Mammary microvascular endothelial cell (primary cell): Measurements from ENCODE around the gene ZNF324B. TPM values are rescaled to one million over a fixed set of nuclear protein-coding genes. Genes with fewer than 3 reads are reported as not detected.

Experiments
- total RNA-seq: library from RNA; depleted of rRNA; stranded (reverse); fragments of >200 nt; gene quantifications from 2 replicates; pipeline ENCODE4 v1.2.3, GENCODE V29; 2015

ZNF324B gene
- 5.0 and 5.3 TPM in 2 replicates for total RNA-seq

GRCh38 chr19:58451358-58452101 lies at the start of gene ZNF324B:
ZNF324B (plus strand) TSS chr19:58451622; CDS start chr19:58453702, 2,080 bp downstream.

DNA sequence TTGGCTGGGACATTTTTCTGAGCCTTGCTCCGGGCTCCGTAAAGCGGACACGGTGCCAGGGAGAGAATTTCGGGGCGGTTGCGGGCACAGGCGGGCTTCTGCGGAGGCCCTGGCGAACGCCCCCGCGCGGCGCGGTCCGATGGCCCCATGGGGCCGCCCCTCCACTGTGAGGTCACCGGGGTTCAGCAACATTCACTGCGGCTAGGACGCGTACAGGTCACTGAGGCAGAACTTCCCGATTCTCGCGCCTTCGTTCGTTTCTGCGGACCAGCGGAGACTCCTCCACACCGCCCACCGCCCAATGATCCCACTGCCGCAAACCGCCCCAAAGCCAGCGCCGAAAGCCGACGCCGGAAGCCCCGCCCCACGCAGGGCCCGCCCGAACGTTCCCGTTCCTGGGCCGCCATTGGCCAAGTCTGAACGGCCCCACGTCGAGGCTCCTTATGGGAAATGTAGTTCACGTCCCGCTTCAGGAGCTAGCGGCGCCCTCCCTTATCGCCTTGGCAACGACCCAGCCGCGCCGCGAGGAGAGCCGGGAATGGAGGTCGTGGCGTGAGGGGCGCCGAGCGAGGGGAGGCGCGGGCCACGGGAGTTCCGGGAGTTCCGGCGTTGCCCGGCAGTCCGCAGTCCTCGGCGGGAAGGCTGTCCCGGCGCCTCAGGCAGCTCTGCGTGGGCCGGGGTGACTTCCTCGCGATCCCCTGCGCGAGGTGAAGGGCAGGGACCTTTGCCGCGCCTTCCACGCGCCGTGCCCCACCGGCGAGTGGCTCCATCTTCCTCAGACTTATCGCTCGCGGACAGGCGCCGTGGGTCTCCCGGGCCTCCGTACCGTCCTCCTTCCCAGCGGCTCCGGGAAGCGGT lies 43.0 kb upstream of the ZNF324B start, which contains the start of gene ZNF584:
Gene ZNF584, plus strand, starts transcription at position 498 of the 858 bp plus-strand sequence. CDS start 499 bp downstream, outside the sequence.

GRCh38 chr19:58439576-58440554 lies 11.6 kb upstream of the ZNF324B start, which contains the start of gene ZNF132:
ZNF132 (minus strand) TSS chr19:58440153; CDS start chr19:58439821, 332 bp downstream.

GRCh38 chr19:58466760-58467589 lies 15.6 kb downstream of the ZNF324B start, which contains the start of gene ZNF324:
ZNF324 (plus strand) TSS chr19:58467080; CDS start chr19:58469186, 2,106 bp downstream.

DNA sequence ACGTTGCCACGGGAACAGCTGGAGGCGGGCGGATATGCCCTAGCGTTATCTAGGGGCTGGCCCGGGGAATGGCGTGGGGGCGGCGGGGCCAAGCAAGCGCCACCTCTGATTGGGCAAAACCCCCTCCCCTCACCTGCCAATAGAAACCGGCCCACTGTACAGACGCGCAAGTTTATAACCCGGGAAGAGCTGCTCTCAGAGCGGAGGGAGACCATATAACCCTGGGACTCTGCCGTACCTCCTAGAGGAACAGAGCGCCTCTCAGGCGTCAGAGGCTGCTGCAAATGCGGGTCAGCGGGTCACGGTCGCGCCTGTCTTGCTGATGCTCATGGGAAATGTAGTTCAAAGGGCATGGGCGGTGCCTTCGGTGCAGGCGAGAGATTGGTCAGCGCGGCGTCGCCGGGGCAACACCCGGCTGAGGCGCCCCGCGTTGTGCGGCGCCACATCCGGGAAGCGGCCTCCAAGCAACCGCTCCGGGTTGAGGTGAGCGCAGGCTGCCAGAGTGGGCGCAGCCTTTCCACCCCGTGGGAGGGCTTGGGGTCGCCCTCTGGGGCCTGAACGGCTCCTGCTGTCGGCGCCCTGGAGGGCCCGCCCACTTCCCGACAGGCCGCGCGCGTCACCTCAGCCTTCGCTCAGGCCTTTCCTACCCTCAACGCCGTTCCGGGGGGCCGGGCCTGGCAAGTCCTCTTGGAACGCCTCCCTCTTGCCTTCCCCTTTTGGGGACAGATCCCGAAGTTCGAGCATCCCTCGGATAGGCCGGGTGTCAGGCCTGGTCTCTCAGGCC lies 24.5 kb downstream of the ZNF324B start, which contains the start of gene ZNF446:
Gene ZNF446, plus strand, starts transcription at position 639 of the 784 bp plus-strand sequence. CDS start 867 bp downstream, outside the sequence.

Other genes with a start within 250 kb of the ZNF324B start
- gene ZNF544, start 222.7 kb upstream of the ZNF324B start, total RNA-seq, result 36.4 and 53.5 TPM in 2 replicates
- 3.1 and 3.5 TPM in 2 replicates for gene ZNF8, start 172.7 kb upstream of the ZNF324B start, total RNA-seq
- gene ERVK3-1, start 146.2 kb upstream of the ZNF324B start, total RNA-seq, result 36.0 and 38.8 TPM in 2 replicates
- gene ZSCAN22, start 124.6 kb upstream of the ZNF324B start, total RNA-seq, result 1.6 and 1.9 TPM in 2 replicates
- gene A1BG, start 98.1 kb upstream of the ZNF324B start, total RNA-seq, result 3.8 and 6.2 TPM in 2 replicates
- under 0.01 and 0.59 TPM in 2 replicates for gene ZNF497, start 88.9 kb upstream of the ZNF324B start, total RNA-seq
- gene ZNF837, start 70.6 kb upstream of the ZNF324B start, total RNA-seq, result 1.5 and 2.1 TPM in 2 replicates
- 2,246 and 2,634 TPM in 2 replicates for gene RPS5, start 64.4 kb upstream of the ZNF324B start, total RNA-seq
- not detected in 2 replicates for gene RNF225, start 56.0 kb upstream of the ZNF324B start, total RNA-seq
- gene ZNF584, start 43.0 kb upstream of the ZNF324B start, total RNA-seq, result 6.9 and 8.0 TPM in 2 replicates
- 2.5 and 3.2 TPM in 2 replicates for gene ZNF132, start 11.5 kb upstream of the ZNF324B start, total RNA-seq
- gene ZNF324, start 15.5 kb downstream of the ZNF324B start, total RNA-seq, result 7.2 and 7.5 TPM in 2 replicates
- gene ZNF446, start 24.7 kb downstream of the ZNF324B start, total RNA-seq, result 5.6 and 7.7 TPM in 2 replicates
- 4.7 and 7.9 TPM in 2 replicates for gene SLC27A5, start 60.4 kb downstream of the ZNF324B start, total RNA-seq
- gene ZBTB45, start 68.2 kb downstream of the ZNF324B start, total RNA-seq, result 7.8 and 12.6 TPM in 2 replicates
- gene TRIM28, start 92.4 kb downstream of the ZNF324B start, total RNA-seq, result 333 and 348 TPM in 2 replicates
- 96.3 and 134 TPM in 2 replicates for gene CHMP2A, start 103.5 kb downstream of the ZNF324B start, total RNA-seq
- gene UBE2M, start 107.0 kb downstream of the ZNF324B start, total RNA-seq, result 37.2 and 43.6 TPM in 2 replicates
- gene MZF1, start 121.7 kb downstream of the ZNF324B start, total RNA-seq, result 4.1 and 4.4 TPM in 2 replicates